ENCODE measurements around the gene ARMC2. TPM values are rescaled to one million over a fixed set of nuclear protein-coding genes. Genes with fewer than 3 reads are reported as not detected.

The ARMC2 gene
- polyA plus RNA-seq, 1 of the 3 experiments (the other 2 are of a cell fraction): 2.4 TPM

DNA sequence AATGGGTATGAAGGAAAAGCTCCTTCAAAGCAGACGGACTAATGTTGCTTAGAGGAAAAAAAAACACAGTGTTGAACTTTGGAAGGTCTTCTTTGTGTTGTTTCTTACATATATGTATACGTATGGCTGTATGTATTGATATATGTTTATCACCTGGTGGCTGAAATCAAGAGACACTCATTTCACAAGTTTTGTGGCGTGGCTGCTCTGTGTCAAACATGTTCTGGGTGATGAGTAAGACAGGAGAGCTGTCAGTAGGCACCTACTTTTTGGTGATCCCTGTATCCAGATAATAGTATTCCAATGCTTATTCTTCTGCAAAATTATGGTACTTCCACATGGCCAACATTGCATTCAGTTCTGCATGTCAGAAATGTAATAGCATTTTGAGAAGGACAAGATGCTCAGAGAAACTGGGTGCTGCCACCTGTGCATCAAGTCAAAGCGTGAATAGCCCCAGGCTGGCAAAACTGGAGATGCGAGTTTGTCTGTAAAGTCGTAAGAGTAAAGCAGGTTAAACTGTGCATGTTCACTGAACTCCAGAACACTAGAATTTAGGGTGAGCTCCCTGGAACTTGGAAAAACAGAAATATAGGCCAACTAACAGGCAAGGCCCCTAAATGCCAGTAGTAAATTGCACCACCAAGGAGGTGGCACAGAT is 67.9 kb downstream of the ARMC2 start:
- TF ChIP-seq GATA2 (CRISPR knock-in tag; IDR thresholded peaks at IDR 0.05) (no peak), RFX5 (IDR thresholded peaks at IDR 0.05; ENCODE audit: low read length) (no peak)
- Histone ChIP-seq H2AFZ (ENCODE audit: low read depth) (no peak overlapping the region), H3K9me3 (no peaks in the 10 kb centered on the region), H3F3A (replicated peaks; ENCODE audit: insufficient read depth) (no peaks in the 10 kb centered on the region), H3K27me3 (ENCODE audit: insufficient read depth) (no peaks in the 10 kb centered on the region), H3K4me1 (ENCODE audit: control insufficient read depth in 1 of 2, insufficient read depth in 2 of 2, low read depth in 1 of 2, low read length in 1 of 2) (peaks cover 0 to 10% of the 10 kb centered on the region in 2 experiments; a peak in 1 of 4 replicates), H3K4me2 (no peak overlapping the region), H3K4me3 (ENCODE audit: low read depth in 2 of 2, low read length in 1 of 2) (no peak overlapping the region), H3K27ac (ENCODE audit: low read depth in 2 of 2, low read length in 1 of 2) (no peak overlapping the region), H3K79me2 (ENCODE audit: insufficient read depth) (no peaks in the 10 kb centered on the region), H3K9me2 (no peaks in the 10 kb centered on the region), H4K20me1 (ENCODE audit: insufficient read depth) (no peaks in the 10 kb centered on the region), H3K9ac (no peak overlapping the region), H3K36me3 (replicated peaks in 1 of 2; ENCODE audit: control insufficient read depth in 1 of 2, insufficient read depth in 2 of 2, low read length in 1 of 2) (no peaks in the 10 kb centered on the region)
- no peak for DNase-seq
- WGBS (ENCODE audit: low lambda C conversion rate): 76% methylated on average over 6 of the region's 6 CpGs
- ChIA-PET POLR2A (no interaction called here), CTCF (interaction anchor here (0.6 to 1.5 kb wide), 4 partner anchors 10 to 374 kb away, joined by 3 to 5 read pairs (median 3); no protein-coding TSS in a partner anchor)

DNA sequence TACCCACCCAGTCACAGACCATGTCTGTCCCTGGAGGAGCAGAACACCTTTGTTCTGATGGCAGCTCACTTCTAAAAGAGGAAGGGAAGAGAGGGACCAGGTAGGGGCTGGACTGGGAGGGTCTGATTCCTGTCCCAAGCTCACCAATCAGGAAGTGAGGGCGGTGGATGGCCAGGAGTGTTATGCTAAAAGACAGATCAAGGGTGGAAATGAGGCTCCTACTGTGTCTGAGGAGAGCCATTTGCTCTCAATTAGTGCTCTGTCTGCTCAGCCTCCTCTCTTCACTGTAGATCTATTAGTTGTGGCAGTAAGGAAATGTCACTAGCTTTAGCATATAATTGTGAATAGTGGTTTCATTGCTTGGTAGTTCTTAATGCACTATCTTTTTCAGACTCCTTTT is 72.5 kb downstream of the ARMC2 start:
- no peak overlapping the region for H3K4me2 ChIP-seq
- H3K9me3 ChIP-seq: no peaks in the 10 kb centered on the region
- POLR2A ChIA-PET: no interaction called here
- CTCF ChIA-PET: interaction anchor here (1.0 to 1.8 kb wide), 4 partner anchors 10 to 379 kb away, joined by 3 to 5 read pairs (median 3); no protein-coding TSS in a partner anchor
- H3F3A ChIP-seq (replicated peaks; ENCODE audit: insufficient read depth): no peaks in the 10 kb centered on the region
- H4K20me1 ChIP-seq (ENCODE audit: insufficient read depth): no peaks in the 10 kb centered on the region
- H3K4me3 ChIP-seq (ENCODE audit: low read depth in 2 of 2, low read length in 1 of 2): no peak overlapping the region
- peaks cover 0 to 4% of the 10 kb centered on the region in 2 experiments; a peak in 1 of 4 replicates for H3K4me1 ChIP-seq (ENCODE audit: control insufficient read depth in 1 of 2, insufficient read depth in 2 of 2, low read depth in 1 of 2, low read length in 1 of 2)
- no peak overlapping the region for H3K27ac ChIP-seq (ENCODE audit: low read depth in 2 of 2, low read length in 1 of 2)
- DNase-seq: no peak
- no peaks in the 10 kb centered on the region for H3K36me3 ChIP-seq (replicated peaks in 1 of 2; ENCODE audit: control insufficient read depth in 1 of 2, insufficient read depth in 2 of 2, low read length in 1 of 2)
- no peaks in the 10 kb centered on the region for H3K79me2 ChIP-seq (ENCODE audit: insufficient read depth)
- 71% methylated on average over 1 of the region's 1 CpG for WGBS (ENCODE audit: low lambda C conversion rate)
- no peaks in the 10 kb centered on the region for H3K9me2 ChIP-seq
- no peaks in the 10 kb centered on the region for H3K27me3 ChIP-seq (ENCODE audit: insufficient read depth)
- TF ChIP-seq RCOR1 (IDR thresholded peaks at IDR 0.05; ENCODE audit: low read length) (no peak), MXI1 (IDR thresholded peaks at IDR 0.05; ENCODE audit: low read depth, low read length) (no peak), SMC3 (IDR thresholded peaks at IDR 0.05; ENCODE audit: low read depth, low read length) (no peak), MEF2A (IDR thresholded peaks at IDR 0.05; ENCODE audit: borderline replicate concordance, low read depth) (no peak), SIN3A (IDR thresholded peaks at IDR 0.05; ENCODE audit: borderline replicate concordance, low read depth, low read length) (no peak), RFX5 (IDR thresholded peaks at IDR 0.05; ENCODE audit: low read length) (no peak), ELF1 (IDR thresholded peaks at IDR 0.05) (no peak), FOXM1 (IDR thresholded peaks at IDR 0.05; ENCODE audit: low read depth) (no peak), CHD2 (IDR thresholded peaks at IDR 0.05; ENCODE audit: low read length, partially characterized antibody) (no peak)
- TF ChIP-seq, protein P1, sequence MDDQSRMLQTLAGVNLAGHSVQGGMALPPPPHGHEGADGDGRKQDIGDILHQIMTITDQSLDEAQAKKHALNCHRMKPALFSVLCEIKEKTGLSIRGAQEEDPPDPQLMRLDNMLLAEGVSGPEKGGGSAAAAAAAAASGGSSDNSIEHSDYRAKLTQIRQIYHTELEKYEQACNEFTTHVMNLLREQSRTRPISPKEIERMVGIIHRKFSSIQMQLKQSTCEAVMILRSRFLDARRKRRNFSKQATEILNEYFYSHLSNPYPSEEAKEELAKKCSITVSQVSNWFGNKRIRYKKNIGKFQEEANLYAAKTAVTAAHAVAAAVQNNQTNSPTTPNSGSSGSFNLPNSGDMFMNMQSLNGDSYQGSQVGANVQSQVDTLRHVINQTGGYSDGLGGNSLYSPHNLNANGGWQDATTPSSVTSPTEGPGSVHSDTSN (IDR thresholded peaks at IDR 0.05): no peak
- TF ChIP-seq, protein P2, sequence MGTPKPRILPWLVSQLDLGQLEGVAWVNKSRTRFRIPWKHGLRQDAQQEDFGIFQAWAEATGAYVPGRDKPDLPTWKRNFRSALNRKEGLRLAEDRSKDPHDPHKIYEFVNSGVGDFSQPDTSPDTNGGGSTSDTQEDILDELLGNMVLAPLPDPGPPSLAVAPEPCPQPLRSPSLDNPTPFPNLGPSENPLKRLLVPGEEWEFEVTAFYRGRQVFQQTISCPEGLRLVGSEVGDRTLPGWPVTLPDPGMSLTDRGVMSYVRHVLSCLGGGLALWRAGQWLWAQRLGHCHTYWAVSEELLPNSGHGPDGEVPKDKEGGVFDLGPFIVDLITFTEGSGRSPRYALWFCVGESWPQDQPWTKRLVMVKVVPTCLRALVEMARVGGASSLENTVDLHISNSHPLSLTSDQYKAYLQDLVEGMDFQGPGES (IDR thresholded peaks at IDR 0.05; ENCODE audit: low read depth, low read length): no peak
- TF ChIP-seq, protein P3, sequence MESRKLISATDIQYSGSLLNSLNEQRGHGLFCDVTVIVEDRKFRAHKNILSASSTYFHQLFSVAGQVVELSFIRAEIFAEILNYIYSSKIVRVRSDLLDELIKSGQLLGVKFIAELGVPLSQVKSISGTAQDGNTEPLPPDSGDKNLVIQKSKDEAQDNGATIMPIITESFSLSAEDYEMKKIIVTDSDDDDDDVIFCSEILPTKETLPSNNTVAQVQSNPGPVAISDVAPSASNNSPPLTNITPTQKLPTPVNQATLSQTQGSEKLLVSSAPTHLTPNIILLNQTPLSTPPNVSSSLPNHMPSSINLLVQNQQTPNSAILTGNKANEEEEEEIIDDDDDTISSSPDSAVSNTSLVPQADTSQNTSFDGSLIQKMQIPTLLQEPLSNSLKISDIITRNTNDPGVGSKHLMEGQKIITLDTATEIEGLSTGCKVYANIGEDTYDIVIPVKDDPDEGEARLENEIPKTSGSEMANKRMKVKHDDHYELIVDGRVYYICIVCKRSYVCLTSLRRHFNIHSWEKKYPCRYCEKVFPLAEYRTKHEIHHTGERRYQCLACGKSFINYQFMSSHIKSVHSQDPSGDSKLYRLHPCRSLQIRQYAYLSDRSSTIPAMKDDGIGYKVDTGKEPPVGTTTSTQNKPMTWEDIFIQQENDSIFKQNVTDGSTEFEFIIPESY (IDR thresholded peaks at IDR 0.05; ENCODE audit: borderline replicate concordance, low read depth): no peak
- TF ChIP-seq, protein P4, sequence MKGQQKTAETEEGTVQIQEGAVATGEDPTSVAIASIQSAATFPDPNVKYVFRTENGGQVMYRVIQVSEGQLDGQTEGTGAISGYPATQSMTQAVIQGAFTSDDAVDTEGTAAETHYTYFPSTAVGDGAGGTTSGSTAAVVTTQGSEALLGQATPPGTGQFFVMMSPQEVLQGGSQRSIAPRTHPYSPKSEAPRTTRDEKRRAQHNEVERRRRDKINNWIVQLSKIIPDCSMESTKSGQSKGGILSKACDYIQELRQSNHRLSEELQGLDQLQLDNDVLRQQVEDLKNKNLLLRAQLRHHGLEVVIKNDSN (IDR thresholded peaks at IDR 0.05; ENCODE audit: borderline replicate concordance, low read depth): no peak
- H2AFZ ChIP-seq (ENCODE audit: low read depth): no peak overlapping the region
- no peak overlapping the region for H3K9ac ChIP-seq
